GM12872 (cell line): ENCODE measurements around the gene ZNF683.

Source experiments
- TF ChIP-seq, protein P1 (sequence below): IDR thresholded peaks from 3 replicates; pipeline ENCODE4 v1.5.1; 2011; ENCODE audit warnings: low read depth, mild to moderate bottlenecking, low read length, moderate library complexity; ENCODE audit not compliant: insufficient read depth

ZNF683 gene

DNA sequence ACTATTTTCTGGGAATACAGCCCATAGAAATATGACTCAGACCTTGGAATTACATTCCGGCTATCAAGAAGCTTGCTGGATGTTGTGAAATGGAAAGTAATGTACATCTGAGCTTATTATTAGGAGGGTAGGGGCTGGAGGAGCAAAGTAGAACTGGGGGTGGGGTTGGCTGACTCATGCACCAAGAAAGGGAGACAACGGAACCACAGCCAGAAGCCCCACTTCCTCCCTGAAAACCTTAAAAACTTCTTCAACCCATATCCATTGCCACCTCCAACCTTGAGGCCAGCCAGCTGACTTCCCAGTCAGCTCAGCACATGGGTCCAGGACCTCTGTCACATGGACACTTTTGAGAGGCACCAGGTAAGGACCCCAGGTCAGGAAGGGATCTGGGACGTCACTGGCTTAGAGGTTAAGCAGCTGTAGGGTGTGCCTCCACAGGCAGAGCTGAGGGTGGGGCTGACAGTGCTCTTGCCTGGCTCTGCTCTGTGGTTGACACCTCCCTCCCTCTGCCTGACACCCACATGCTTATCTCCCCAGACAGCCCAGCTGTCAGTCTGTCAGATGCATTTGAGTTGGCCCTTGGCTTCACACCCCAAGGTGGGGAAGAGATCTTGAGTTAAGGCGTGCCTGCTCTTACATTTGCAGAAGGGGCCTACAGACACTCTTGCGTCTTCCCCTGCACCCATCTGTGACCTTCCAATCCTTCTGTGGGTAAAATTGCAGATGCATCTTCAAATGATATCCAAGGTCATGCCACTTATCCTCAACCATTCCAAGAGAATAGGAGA is 5.7 kb upstream of the ZNF683 start:
- TF ChIP-seq, protein P1, sequence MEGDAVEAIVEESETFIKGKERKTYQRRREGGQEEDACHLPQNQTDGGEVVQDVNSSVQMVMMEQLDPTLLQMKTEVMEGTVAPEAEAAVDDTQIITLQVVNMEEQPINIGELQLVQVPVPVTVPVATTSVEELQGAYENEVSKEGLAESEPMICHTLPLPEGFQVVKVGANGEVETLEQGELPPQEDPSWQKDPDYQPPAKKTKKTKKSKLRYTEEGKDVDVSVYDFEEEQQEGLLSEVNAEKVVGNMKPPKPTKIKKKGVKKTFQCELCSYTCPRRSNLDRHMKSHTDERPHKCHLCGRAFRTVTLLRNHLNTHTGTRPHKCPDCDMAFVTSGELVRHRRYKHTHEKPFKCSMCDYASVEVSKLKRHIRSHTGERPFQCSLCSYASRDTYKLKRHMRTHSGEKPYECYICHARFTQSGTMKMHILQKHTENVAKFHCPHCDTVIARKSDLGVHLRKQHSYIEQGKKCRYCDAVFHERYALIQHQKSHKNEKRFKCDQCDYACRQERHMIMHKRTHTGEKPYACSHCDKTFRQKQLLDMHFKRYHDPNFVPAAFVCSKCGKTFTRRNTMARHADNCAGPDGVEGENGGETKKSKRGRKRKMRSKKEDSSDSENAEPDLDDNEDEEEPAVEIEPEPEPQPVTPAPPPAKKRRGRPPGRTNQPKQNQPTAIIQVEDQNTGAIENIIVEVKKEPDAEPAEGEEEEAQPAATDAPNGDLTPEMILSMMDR, result no peak

DNA sequence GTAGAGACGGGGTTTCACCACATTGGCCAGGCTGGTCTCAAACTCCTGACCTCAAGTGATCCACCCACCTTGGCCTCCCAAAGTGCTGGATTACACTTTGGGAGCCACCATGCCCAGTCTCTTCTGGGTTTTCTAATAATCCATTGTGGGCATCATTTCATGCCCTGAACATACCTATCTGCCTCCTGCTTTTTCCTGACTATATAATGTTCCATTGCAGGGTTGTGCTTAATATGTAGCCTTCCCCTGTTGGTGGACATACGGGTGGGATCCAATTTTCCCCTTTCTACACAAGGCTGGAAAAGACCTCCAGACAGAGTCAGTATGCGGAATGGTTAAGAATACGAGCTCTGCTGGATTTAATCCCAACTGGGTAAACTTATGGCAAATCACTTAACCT is 3.5 kb upstream of the ZNF683 start:
- TF ChIP-seq, protein P1, result no peak

DNA sequence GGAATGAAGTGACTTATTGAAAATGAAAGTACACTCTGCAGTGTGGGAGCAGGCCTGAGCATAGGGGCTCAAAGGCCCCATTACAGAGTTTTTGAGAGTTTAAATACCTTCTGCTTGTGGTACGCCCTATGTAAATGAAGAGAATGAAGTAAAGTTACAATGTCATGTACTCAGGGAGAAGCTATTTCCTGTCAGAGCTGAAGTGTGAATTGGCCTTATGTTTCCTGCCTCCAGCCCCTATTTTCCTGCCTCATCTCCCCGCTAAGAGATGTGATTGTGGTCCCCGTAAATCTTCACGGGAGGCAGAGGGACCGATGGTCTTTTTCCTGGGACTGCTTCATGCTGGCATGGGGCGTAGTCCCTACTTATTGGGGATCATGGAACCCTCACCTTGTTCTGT is 2.5 kb upstream of the ZNF683 start:
- TF ChIP-seq, protein P1, result no peak

DNA sequence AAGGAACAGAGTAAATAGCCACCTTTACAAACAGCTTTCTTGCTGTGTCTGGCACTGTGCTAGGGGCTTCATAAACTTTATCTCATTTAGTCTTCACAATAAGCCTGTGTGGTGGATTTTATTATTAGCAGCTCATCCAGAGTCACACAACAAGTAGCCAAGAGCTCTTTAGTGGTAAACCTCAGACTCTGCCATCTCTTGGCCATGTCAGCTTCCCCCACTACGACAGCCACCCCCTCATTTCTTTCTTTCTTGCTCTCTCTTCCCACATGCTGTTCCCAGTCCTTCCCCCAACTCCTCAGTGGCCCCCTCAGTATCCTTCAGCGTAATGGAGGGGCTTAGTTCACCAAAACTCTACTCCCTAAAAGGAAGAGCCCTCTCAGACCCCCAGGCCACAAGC is 1.2 kb upstream of the ZNF683 start:
- TF ChIP-seq, protein P1, result no peak

DNA sequence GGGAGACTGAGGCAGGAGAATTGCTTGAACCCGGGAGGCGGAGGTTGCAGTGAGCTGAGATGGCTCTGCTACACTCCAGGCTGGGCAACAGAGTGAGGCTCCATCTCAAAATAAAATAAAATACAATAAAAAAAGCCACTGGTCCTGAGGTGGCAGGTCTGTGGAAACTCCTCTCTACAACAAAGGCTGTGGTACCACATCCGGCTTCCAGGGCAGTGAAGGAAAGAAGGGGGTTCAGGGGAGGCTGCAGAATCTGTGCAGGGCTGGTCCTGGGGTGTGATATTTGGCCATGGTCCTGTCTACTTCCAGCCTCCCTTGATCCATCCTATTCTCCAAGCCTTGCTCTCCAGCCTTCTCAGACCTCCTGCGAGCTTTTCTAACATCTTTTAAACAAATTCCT is 731 bp upstream of the ZNF683 start:
- TF ChIP-seq, protein P1, result no peak

DNA sequence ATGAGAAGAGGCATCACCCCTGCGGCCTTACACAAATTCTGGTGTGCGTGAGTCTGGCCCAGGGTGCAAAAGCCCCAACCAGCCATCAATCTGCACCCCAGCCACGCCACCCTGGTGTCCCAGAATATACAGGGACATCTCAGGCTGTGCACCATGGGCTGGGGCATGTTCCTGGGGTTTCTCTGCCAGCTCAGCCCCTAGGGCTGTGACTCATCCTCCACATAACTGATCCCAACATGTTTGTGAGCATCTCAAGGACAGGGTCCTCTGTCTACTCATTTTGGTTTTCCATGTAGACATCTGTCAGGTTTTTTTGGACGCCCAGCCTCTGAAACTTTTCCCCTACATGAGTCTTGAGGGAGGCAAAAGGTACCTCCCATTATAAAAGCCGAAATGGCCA is 511 bp downstream of the ZNF683 start:
- TF ChIP-seq, protein P1, result no peak

DNA sequence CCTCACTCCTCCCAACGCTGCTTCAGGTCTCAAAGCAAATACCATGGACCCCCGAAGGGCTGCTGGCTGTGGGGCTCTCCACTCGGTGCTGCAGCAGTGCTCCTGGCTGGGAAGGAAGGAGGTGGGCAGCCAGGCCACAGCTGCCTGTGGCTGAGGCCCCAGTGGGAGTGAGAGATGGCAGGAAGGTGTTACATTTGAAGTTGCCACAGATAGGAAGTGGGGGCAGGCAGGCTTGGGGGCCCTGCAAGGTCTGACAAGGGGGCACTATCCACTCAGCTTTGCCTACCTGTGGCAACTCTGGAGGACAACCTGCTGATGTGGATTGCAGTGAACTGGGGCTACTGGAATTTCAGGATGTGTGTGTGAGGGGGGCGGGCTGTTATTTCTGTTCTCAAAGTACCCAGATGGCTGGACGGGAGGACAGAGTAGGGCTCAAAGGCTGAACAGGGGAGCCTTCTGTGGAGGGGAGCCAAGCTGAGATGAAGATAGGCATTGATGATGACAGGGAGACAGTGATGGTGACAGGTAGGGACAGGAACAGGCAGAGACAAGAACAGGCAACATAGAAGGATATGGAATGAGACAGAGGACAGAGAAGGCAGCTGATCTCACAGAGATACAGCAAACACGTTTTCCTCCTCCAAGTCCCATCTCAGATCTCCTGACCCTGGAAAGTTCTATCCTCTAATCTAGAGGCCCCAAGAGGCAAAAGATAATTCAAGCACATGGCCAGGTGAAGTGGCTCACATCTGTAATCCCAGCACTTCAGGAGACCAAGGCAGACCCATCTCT is 1.8 kb downstream of the ZNF683 start:
- TF ChIP-seq, protein P1, result no peak
